GM18519 (cell line): ENCODE data around the gene VEZF1.

Experiments
- ATAC-seq: cut with Tn5 transposase; IDR thresholded peaks from one replicate; pipeline ENCODE4 v1.9.1; 2021; ENCODE audit warnings: mild to moderate bottlenecking, moderate library complexity; ENCODE audit not compliant: unreplicated experiment, low FRiP score

The VEZF1 gene

DNA sequence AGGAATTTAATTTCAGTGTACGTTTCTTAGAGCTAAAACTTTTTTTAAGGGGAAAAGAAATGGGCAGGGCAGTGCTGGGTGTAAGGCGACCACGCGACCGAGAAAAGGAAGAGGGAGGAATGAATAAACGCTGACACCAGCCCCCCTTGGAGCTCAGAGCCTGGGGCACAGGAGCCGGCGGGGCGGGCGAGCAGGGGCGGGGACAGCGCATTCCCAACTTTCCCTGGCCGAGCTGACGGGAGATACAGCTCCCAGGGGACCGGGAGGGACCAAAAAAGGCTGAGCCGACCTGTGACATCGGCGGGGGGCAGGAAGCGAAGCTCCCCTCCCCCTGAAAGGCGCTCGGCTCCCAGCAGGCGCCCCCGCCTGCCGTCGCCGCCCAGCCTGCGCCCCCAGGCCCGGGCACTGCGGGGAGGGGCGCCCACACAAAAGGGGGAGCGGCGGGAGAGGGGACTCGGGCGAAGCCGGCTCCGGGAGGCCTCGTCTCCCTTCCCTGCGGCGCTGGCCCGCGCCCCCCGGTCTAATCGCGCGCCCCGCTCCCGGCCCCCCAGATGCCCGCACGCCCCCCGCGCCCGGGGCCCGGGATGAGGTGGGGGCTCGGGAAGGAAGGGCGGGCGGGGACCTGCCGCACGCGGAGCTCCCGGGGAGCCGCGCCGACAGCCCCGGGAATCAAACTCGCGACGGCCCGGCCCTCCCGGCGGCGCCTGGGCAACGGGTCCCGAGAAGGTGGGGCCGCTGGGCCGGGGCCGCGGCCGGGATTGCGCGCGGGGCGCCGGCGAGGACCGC is 33.5 kb downstream of the VEZF1 start:
- ATAC-seq, result no peak

DNA sequence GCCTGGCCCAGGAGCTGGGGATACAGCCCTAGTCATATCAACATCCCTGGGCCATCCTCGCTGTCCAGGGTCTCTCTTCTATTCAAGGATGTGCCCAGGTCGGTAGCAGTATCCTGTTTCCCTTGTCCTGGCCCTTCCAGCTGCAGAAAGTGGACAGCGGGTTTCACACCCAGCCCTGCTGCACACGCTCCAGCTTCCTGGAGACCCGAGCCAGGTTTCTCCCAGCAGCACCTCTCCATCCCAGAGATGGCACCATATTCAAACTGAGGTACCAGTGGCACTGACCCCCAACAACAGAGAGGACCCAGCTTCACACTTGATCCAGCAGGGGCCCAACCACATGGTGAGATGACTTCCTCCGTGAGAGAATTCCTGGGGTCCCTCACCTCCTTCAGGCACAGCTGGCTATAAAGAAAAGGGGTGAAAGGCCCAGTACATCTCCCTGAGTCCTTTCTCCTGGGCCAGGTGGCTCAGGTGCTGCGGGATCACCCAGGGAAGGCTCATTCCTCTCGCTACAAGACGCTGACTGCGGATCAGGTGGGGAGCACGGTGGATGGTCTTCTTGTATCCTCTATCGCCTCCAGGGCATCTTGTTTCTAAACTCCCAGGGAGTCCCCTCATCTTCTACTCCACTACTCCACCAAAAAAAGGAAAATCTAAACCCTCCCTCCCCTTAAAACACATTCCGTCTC is 34.2 kb downstream of the VEZF1 start:
- no peak for ATAC-seq

DNA sequence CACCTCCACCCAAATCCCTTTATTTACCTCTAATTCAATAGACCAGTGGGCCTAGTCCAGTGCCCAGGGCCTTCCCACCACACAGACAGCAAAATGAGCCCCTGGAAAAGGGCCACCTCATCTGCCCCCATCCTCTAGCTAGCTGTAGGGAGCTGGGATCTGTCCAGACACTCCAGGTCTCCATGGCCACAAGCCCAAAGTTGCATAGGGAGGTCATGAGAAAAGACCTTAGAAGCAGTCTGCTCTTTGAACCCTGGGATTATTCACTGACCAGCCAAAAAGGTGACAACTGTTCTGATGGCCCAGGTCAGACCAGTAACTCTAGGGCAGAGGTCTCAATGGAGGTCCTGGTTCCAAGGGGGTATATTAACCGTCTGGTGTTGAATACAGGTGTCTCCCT is 34.8 kb downstream of the VEZF1 start:
- ATAC-seq, result no peak

DNA sequence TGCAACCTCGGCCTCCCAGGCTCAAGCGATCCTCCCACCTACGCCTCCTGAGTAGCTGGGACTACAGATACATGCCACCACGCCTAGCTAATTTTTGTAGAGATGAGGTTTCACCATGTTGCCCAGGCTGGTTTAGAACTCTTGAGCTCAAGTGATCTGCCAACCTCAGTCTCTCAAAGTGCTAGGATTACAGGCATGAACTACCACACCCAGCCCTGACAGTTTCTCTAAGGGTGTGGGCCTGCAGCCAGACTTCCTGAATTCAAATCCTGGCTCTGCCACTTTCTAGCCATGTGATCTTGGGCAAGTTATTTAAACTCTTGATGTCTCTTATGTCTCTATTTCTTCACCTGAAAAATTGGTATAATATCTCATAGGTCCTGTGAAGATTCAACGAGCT is 38.4 kb downstream of the VEZF1 start:
- no peak for ATAC-seq

DNA sequence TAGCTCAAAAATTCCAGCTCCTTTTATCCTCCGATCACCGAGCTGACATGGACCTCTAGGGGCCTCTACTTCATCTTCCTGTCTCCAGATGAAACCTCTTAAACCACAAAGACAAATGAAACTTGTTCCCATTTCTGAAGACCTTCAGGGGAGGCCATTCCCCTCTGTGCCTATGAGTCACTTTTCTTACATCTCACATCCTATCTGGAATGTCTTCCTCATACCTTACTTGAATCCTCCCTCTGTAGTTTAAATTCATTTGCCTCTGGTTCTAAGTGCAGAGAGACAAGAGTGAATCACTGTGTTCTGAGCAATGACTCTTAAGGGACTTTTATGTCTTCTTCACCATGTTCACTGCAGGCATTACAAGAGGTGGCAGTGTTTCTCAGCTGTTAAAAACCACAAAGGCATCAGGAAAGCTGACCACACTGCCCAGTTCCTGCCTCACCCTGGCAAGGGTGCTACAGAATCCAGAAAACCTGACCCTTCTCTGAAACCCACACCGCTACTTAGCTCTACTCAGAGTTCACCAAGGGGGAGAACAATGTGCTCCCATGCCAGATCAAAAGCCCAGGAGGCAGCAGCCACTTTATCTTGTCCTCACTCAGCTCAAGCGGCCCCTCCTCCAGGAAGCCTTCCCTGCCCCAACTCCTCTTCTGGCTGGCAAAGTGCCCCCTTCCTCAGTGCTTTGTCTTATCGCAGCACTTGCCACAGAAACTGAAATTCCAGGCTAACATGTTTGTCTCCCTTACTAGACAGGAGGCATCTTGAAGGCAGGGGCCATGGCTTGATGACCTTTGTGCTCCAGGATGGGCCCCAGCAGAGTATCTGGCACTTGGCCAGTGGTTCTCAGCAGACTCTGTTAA is 39.3 kb downstream of the VEZF1 start:
- no peak for ATAC-seq

DNA sequence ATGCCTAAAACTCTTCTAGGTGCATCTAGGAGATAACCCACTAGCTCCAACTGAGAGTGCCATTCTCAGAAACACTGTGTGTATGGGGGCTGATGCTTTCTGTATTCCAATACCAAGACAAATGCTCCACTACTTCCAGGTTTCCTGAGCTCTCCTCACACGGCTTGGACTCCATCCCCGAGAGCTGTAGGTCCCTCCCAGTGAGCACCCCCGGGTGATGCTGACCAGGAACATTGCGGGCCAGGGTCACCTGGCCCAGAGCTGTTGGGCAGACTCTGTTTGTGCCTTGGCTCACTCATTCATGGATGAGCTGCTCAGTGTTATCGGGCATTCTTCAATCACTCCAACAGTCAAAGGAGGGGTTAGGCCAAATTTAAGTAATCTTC is 39.9 kb downstream of the VEZF1 start:
- ATAC-seq, result no peak

DNA sequence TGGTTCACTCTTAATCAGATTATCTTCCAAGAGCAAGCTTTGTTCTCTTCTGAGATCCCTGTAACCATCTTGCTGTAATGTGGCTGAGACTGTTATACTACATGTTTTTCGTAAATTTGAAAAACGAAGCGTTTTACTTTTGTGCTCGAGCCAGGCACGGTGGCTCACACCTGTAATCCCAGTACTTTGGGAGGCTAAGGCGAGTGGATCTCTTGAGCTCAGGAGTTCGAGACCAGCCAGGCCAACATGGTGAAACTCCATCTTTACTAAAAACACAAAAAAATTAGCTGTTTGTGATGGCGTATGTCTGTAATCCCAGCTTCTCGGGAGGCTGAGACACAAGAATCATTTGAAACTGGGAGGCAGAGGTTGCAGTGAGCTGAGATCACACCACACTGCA is 40.7 kb downstream of the VEZF1 start:
- no peak for ATAC-seq

DNA sequence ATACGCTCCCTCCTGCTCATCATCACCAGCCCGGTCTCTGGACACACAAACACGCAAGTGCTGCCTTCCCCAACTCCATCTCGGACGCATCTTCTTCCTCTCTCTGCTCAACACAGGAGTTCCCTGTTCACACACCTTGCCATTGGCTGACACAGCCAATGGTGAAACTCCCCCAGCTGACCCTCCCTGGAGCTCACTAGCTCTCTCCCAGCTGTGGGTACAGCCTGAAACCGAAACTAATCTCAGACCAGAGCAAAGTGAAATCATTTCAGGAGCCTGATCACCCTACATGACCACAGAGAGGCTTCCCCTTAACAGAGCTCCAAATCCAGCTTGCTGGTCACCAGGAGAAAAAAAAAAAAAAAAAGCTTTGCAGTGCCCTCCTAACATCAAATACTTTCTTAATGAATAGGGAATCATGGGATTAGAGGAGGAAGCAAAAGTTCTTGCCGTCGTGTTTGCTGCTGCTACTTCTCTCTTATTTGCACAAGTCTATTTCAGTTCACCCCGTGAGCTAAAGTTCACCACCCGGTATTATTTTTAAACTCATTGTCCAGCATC is 41.2 kb downstream of the VEZF1 start:
- peak; percentile 79 for ATAC-seq

DNA sequence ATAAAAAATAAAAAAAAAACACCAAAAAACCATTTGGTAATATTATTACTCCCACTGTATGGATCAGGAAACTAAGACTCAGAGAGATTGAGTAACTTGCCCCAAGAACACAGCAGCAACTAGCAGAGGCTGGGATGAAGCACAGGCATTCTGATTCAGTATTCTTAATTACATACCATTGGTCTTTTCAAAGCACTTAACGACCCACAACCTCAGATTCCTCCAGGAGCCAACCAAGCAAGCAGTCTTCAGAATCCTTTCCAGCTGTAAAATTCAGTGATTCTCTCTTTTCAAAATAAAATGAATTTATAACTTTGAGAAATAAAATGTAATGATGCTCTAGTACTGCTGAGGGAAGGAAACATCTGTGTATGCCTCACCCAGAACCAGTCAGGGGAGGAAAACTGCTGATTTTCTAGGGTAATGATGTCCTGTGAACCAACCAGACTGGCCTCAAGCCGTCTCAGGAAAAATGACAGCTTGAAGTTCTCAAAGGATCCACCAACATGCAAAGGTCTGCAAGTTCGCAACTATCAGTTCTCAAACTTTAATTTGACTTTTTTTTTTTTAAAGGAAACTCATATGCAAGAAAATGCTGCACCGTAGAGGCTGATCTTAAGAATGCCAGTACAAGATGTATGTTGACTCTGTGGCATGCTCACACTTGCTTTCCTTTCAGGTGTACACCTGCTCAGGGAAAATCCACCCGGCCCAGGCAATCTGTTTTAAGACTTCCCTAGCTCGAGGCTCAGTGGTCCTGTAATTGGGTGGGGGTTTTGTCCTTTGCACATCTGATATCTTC is 41.9 kb downstream of the VEZF1 start:
- no peak for ATAC-seq

DNA sequence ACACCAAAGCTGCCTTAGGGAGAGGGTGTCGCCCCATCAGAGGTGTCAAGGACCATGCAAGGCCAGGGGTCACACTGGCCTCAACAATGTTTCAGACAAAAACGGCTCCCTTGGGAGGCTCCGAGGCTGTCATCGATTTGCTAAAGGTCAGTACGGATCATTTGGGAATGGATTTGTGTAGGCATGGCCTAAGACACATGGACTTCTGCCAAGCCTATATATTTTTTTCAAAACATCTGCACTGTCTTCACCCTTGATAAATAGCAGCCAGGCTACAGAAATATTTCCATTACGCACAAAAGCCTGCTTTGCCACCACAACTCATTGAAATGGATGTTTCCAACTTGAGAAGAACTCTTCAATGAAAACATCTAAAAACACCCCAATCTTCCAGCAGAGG is 43.1 kb downstream of the VEZF1 start:
- no peak for ATAC-seq

DNA sequence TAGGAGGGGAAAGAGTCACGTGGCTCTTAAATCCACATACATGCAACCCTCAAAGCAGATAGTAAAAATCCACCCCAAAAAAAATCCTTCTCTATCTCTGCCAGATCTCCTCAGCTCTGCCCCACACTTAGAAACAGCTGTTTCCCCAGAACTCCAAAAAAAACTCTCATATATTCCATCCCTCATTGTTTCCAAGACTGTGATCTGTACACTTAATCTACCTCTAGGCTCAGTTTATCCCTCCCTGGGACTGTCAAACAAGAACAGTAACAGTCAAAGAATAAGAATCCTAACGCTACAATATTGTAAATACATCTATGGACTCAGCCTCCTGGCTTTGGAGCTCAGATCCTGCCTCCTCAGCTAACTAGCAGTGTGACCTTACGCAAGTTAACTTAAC is 44.4 kb downstream of the VEZF1 start:
- no peak for ATAC-seq

DNA sequence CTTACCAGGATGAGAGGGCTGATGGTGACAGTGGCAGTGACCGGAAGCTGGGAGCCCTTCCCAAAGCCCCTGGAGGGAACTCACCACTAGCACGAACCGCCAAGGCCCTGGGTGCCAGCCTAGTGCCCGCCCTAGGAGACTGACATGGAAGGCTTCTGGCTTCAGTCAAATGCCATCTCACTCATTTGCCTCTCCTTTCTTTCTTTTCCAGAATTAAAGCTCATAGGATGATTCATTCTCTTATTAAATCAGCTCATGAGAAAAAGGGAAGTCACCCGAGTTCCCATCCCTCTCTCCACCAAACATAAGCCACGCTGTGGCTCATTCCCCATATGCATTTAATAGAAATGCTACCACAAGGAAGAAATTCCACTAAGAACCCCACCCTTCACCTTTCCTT is 44.9 kb downstream of the VEZF1 start:
- no peak for ATAC-seq

DNA sequence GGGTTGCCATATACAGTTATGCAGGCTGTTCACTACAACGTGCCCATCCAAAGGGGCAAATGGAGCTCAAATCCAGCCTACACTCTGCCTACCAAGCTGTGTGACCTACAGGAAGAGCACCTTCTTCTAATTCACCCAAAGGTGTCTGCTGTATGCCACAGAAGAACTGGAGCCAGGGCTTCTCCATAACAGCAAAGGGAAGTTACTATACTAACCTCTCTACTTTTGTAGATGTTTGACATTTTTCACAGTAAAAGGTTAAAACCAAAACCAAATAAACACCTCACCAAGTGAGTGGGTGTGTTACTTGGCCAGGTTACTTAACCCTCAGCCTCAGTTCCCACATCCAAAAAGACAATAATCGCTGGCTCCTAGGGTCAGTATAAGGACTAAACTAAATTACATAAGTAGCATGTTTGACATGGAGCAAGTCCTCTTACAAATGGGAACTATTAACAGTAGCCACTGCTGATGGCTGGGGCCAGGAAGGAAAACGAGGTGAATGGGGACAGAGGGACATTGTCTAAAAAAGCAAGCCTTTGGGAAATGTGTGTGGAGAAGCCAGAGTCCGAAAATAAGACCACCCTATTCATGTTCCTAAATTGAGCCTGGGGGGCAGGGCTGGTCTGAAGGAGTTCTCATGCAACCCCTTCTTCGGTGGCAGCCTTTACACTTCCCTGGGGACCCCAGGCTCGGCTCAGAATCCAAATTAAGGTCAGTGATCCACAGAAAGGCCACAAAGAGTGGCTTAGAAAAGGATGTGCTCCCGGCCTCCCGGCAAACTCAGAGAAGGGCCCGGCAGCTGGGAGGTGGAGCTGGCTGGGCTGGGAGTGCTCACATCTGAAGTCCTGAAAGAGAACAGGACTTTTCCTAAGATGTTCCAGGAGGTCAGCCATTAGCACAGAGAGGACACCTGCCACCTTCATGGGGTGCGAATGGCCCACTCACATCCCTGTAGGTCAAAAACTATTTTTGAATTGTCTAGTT is 46.4 kb downstream of the VEZF1 start:
- ATAC-seq, result no peak

DNA sequence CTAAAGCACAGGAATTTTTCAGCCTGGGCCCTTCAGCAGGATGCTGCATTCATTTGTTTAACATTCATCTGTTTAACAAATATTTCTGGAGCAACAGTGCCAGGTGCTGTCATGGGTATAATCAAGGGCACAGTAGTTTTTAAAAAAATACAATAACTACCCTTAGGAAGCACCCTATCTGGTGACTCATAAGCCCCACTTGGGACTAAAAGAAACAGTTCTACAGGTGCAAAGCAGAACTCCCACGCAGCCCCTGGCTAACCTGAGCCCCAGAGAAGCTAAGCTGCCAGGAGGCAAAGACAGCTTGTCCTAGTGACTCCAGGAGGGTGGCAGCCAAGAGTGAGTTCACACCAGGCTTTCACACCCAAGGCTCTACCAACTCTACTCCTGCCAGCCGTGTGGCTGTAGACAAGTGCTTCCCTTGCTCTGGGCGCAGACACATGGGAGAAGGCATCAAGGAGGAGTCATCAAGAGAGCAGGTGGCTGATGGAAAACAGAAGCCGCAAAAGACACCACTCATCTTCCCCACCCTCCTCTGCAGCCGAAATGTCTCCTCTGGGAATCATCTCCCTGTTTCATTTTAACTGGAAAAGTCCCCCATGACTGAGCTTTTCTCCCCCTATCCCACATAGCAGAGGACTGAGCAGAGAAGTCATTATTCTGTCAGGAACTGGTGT is 47.3 kb downstream of the VEZF1 start:
- ATAC-seq, result no peak

DNA sequence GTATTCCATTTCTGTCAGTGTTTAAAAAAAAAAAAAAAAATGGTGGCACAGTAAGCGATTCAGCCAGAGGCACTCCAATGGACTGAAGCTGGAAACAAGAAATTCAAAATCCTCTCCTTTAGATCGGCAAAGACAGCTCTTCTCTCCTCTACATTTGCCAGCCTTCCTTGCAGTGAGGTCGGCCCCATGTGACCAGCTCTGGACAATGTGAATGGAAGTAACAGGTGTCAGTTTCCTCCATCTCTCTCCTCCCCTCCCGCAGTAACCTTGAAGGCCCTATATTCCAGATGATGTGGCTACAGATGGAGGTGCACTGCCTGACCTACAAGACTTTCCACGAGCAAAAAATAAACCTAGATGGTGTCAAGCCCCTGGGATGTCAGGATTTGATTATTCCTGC is 47.8 kb downstream of the VEZF1 start:
- no peak for ATAC-seq

DNA sequence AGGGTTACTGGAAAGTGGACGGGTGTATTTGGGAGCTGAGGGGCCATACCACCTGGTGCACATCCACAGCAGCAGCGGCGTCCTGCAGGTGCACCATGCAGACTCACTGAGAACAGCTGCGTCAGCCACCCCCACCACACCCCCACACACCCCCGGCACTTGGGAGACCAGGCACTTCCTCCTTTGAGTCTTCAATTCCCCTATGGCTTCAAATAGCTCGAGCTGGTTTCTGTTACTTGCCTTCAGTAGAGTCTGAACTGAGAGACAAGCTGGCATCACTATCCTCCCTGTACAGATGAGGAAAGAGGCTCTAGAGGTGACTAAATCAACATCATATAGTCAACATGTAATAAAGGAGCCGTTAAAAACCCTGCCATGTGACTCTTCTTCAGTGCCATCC is 48.3 kb downstream of the VEZF1 start:
- no peak for ATAC-seq

DNA sequence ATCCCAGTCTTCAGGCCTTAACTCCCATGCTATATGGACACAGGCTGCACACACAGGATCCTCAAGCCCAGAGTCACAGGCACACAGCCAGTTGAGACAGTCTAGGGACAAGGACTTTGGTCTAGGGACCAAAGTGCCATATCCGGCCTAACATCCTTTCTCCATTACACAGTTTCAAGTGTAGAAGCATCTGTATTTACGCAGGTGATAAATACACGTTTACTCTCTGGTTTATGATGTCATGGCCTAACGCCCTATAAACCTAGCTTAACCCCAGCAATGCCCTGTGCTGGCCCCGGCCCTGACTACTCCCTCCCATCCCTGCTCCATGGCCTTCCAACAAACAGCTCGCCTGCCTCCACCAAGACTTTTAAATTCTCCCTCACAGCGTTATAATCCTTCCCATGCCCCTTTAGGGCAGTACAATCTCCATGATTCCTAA is 50.0 kb downstream of the VEZF1 start:
- no peak for ATAC-seq

DNA sequence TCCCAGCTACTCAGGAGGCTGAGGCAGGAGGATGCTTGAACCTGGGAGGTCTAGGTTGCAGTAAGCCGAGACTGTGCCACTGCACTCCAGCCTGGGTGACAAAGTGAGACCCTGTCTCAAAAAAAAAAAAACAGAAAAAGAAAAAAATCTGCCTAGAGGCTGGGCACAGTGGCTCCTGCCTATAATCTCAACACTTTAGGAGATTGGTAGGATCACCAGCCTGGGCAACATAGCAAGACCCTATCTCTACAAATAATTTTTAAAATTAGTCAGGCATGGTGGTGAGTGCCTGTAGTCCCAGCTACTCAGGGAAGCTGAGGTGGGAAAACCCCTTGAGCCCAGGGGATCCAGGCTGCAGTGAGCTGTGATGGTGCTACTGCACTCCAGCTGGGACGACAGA is 50.6 kb downstream of the VEZF1 start:
- no peak for ATAC-seq
